DOHH2 (cell line): ENCODE data around the gene ADAMTS2.
"Not testable (repeated sequence)": the region's sequence is repeated elsewhere in the genome, so short reads cannot be mapped to it uniquely, and the experiment has no call there.

Source experiments
- H3F3A ChIP-seq: fragments of 200-600 bp; sonication (generic), shearing (Covaris generic); 2 replicates; pipeline ENCODE4 v1.6.0; 2016; ENCODE audit warnings: antibody characterized with exemption, mild to moderate bottlenecking; ENCODE audit not compliant: control insufficient read depth, insufficient read depth
- H3K27ac ChIP-seq: fragments of 200-600 bp; sonication (generic); 2 replicates; pipeline ENCODE4 v1.5.1; 2014; ENCODE audit warnings: low read depth, mild to moderate bottlenecking, low read length, moderate library complexity
- H3K27me3 ChIP-seq: fragments of 200-600 bp; sonication (generic); 2 replicates; pipeline ENCODE4 v1.6.1; 2014; ENCODE audit warnings: mild to moderate bottlenecking, low read length, mixed read lengths; ENCODE audit not compliant: control insufficient read depth
- H3K36me3 ChIP-seq: fragments of 200-600 bp; sonication (generic); 2 replicates; pipeline ENCODE4 v1.6.1; 2014; ENCODE audit warnings: mild to moderate bottlenecking, low read length, moderate library complexity, mixed read lengths; ENCODE audit not compliant: control insufficient read depth
- H3K4me1 ChIP-seq: fragments of 200-600 bp; sonication (generic); 2 replicates; pipeline ENCODE4 v1.6.1; 2014; ENCODE audit warnings: mild to moderate bottlenecking, low read length, mixed read lengths; ENCODE audit not compliant: control insufficient read depth
- H3K4me2 ChIP-seq: fragments of 200-600 bp; sonication (generic); 2 replicates; pipeline ENCODE4 v1.6.0; 2014; ENCODE audit warnings: mild to moderate bottlenecking, low read length, moderate library complexity
- H3K4me3 ChIP-seq: fragments of 200-600 bp; sonication (generic); 2 replicates; pipeline ENCODE4 v1.5.1; 2014; ENCODE audit warnings: mild to moderate bottlenecking, low read length, mixed read lengths
- H3K79me2 ChIP-seq: fragments of 200-600 bp; sonication (generic); 2 replicates; pipeline ENCODE4 v1.6.1; 2014; ENCODE audit warnings: mild to moderate bottlenecking, low read length, mixed read lengths; ENCODE audit not compliant: control insufficient read depth
- H3K9me2 ChIP-seq: fragments of 200-600 bp; sonication (generic); replicated peaks from 2 replicates; pipeline ENCODE4 v1.6.1; 2014; ENCODE audit warnings: mild to moderate bottlenecking, low read length, mixed read lengths; ENCODE audit not compliant: control insufficient read depth
- H3K9me3 ChIP-seq: fragments of 200-600 bp; sonication (generic); 2 replicates; pipeline ENCODE4 v1.6.1; 2014; ENCODE audit warnings: antibody characterized with exemption, low read length, mixed read lengths; ENCODE audit not compliant: control insufficient read depth, insufficient read depth
- H4K20me1 ChIP-seq: fragments of 200-600 bp; sonication (generic); 2 replicates; pipeline ENCODE4 v1.6.0; 2014; ENCODE audit warnings: low read depth, mild to moderate bottlenecking, antibody characterized with exemption, low read length, moderate library complexity; ENCODE audit not compliant: control insufficient read depth, insufficient read depth
- EZH2phosphoT487 ChIP-seq: fragments of 200-600 bp; sonication (generic); IDR thresholded peaks from 2 replicates; pipeline ENCODE4 v1.6.1; 2017; ENCODE audit warnings: borderline replicate concordance, mild to moderate bottlenecking, antibody characterized with exemption, low read length, moderate library complexity, mixed read lengths
- TF ChIP-seq, protein P1 (sequence below): fragments of 200-600 bp; sonication (generic); IDR thresholded peaks from one replicate; pipeline ENCODE4 v1.5.1; 2014; ENCODE audit warnings: antibody characterized with exemption, mild to moderate bottlenecking, low read depth, low read length; ENCODE audit not compliant: poor library complexity, severe bottlenecking

Gene ADAMTS2

DNA sequence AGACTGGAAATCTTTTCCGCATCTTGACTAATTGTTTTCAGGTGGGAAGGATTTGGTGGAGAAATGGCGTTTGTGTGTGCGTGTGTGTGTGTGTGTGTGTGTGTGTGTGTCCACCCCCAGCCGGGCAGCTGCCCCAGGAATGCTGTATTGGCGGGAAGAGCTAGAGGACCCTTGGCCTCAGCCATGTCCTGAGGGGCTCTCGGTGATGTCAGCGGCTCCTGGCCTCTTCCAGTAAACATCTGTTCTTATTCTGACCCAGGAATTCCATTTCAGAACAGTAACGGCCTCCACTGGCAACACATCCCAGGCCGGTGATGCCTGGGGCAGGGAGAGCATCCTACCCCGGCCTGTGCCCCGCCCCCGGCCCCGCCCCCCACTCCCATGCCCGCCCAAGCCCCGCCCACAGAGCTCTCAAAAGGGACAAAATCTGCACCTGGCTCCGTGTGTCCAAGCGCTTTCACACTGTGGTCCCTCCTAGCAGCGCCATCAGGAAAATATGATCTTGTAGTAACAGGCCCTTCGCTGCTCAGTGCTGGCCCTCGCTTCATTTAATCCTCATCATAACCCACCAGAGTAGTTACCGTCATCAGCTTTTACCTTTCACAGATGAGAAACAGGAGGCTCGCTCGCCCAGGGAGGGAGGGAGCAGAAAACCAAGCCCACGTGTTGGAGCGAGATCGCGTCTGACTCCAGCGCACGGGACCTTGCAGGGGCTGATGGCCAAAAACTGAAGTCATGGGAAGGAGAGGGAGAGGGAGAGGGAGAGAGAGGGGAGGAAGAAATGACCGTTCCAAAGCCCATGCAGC, 18.9 kb downstream of the ADAMTS2 start:
- H3K4me3 ChIP-seq = no peak overlapping the region
- H3K36me3 ChIP-seq = no peaks in the 10 kb centered on the region
- no peaks in the 10 kb centered on the region for H3K9me3 ChIP-seq
- H3F3A ChIP-seq = no peaks in the 10 kb centered on the region
- TF ChIP-seq EZH2phosphoT487 = no peak
- TF ChIP-seq, protein P1, sequence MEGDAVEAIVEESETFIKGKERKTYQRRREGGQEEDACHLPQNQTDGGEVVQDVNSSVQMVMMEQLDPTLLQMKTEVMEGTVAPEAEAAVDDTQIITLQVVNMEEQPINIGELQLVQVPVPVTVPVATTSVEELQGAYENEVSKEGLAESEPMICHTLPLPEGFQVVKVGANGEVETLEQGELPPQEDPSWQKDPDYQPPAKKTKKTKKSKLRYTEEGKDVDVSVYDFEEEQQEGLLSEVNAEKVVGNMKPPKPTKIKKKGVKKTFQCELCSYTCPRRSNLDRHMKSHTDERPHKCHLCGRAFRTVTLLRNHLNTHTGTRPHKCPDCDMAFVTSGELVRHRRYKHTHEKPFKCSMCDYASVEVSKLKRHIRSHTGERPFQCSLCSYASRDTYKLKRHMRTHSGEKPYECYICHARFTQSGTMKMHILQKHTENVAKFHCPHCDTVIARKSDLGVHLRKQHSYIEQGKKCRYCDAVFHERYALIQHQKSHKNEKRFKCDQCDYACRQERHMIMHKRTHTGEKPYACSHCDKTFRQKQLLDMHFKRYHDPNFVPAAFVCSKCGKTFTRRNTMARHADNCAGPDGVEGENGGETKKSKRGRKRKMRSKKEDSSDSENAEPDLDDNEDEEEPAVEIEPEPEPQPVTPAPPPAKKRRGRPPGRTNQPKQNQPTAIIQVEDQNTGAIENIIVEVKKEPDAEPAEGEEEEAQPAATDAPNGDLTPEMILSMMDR = no peak
- H3K4me1 ChIP-seq = no peaks in the 10 kb centered on the region
- no peak overlapping the region for H3K27ac ChIP-seq
- H3K27me3 ChIP-seq = no peaks in the 10 kb centered on the region
- no peaks in the 10 kb centered on the region for H3K9me2 ChIP-seq
- no peaks in the 10 kb centered on the region for H3K79me2 ChIP-seq
- no peak overlapping the region for H3K4me2 ChIP-seq
- no peaks in the 10 kb centered on the region for H4K20me1 ChIP-seq

DNA sequence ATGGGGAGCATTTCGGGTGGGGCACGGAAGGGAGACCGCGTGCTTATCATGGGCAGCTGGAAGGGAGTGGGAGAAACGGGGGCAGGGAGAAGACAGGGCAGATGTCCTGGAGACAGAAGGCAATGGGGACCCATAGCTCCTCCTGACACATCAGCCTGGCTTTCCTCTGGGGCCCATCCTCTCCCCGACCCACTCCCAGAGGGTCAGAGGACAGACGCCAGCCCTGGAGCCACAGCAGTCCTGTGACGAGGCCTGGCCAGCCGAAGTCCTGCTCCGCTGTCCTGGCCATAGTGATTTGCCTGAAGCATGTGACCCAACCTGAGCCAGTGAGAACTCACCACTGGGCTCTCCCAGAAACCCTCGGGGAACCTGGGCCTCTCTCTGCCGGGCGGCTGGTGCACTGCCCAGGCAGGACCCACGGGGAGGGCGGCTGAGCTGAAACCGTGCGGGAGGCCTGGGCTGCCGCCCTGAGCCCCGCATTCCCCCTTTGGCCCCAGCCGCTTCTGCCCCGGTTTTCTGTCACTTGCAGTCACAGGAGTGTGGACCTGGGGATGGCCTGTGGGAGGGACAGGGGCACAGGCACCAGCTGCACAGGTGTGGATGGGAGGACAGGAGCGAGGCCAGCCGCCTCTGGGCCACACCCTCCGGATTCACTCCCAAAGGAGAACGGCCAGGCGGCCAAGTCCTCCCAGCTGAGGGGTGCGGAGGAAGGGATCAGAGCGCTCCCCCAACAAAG, 19.8 kb downstream of the ADAMTS2 start:
- Histone ChIP-seq H3K9me3 (no peaks in the 10 kb centered on the region), H3F3A (no peaks in the 10 kb centered on the region), H4K20me1 (no peaks in the 10 kb centered on the region), H3K79me2 (no peaks in the 10 kb centered on the region), H3K27me3 (no peaks in the 10 kb centered on the region), H3K4me2 (no peak overlapping the region), H3K27ac (no peak overlapping the region), H3K4me3 (no peak overlapping the region), H3K9me2 (no peaks in the 10 kb centered on the region), H3K36me3 (no peaks in the 10 kb centered on the region), H3K4me1 (no peaks in the 10 kb centered on the region)
- no peak for TF ChIP-seq EZH2phosphoT487
- TF ChIP-seq, protein P1 = no peak

GRCh38 chr5:179324760-179325295, 20.4 kb downstream of the ADAMTS2 start:
- Histone ChIP-seq H3K9me3 (no peaks in the 10 kb centered on the region), H3F3A (no peaks in the 10 kb centered on the region)

GRCh38 chr5:179324316-179324715, 20.9 kb downstream of the ADAMTS2 start:
- H3K4me2 ChIP-seq, H3K79me2 ChIP-seq: not testable (repeated sequence)

More at GRCh38 chr5:179324760-179325295, 20.4 kb downstream of the ADAMTS2 start:
- Histone ChIP-seq H3K4me1 (no peaks in the 10 kb centered on the region), H4K20me1 (no peaks in the 10 kb centered on the region), H3K27ac (no peak overlapping the region), H3K9me2 (no peaks in the 10 kb centered on the region), H3K36me3 (no peaks in the 10 kb centered on the region), H3K4me3 (no peak overlapping the region), H3K27me3 (no peaks in the 10 kb centered on the region), H3K79me2 (no peaks in the 10 kb centered on the region), H3K4me2 (no peak overlapping the region)
- TF ChIP-seq, protein P1 = no peak
- no peak for TF ChIP-seq EZH2phosphoT487

More at GRCh38 chr5:179324316-179324715, 20.9 kb downstream of the ADAMTS2 start:
- not testable (repeated sequence) for H3K36me3 ChIP-seq, H3K4me3 ChIP-seq, H3K4me1 ChIP-seq, H4K20me1 ChIP-seq, H3K9me3 ChIP-seq, H3K27me3 ChIP-seq, H3K9me2 ChIP-seq, H3K27ac ChIP-seq, H3F3A ChIP-seq
